ENCODE results near the gene MADD.

DNA sequence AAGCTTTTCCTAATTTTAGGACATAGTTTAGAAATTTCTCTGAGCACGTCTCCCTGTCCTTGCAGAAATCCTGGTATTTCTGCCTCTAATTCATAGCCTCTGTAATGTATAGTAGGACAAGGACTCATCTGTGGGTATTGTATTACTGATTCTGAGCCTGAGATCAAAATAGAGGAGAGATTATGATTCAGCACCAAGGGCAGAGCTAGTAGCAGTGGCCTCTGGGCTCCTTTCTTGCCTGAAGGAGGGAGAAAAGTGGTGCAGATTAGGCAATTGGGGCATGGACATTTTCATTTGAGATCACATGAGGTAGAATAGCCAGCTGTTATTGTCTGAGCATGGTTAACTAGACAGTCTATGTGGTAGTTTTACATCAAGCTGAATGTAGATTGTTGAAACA lies 2.8 kb downstream of the MADD start:
- TF ChIP-seq POLR2A (IDR thresholded peaks at IDR 0.05): no peak
- TF ChIP-seq, protein P1, sequence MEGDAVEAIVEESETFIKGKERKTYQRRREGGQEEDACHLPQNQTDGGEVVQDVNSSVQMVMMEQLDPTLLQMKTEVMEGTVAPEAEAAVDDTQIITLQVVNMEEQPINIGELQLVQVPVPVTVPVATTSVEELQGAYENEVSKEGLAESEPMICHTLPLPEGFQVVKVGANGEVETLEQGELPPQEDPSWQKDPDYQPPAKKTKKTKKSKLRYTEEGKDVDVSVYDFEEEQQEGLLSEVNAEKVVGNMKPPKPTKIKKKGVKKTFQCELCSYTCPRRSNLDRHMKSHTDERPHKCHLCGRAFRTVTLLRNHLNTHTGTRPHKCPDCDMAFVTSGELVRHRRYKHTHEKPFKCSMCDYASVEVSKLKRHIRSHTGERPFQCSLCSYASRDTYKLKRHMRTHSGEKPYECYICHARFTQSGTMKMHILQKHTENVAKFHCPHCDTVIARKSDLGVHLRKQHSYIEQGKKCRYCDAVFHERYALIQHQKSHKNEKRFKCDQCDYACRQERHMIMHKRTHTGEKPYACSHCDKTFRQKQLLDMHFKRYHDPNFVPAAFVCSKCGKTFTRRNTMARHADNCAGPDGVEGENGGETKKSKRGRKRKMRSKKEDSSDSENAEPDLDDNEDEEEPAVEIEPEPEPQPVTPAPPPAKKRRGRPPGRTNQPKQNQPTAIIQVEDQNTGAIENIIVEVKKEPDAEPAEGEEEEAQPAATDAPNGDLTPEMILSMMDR (IDR thresholded peaks at IDR 0.05): no peak

Measured in thyroid gland (tissue), 4 donors.